ENCODE results near the gene GPR149.

GPR149 gene

DNA sequence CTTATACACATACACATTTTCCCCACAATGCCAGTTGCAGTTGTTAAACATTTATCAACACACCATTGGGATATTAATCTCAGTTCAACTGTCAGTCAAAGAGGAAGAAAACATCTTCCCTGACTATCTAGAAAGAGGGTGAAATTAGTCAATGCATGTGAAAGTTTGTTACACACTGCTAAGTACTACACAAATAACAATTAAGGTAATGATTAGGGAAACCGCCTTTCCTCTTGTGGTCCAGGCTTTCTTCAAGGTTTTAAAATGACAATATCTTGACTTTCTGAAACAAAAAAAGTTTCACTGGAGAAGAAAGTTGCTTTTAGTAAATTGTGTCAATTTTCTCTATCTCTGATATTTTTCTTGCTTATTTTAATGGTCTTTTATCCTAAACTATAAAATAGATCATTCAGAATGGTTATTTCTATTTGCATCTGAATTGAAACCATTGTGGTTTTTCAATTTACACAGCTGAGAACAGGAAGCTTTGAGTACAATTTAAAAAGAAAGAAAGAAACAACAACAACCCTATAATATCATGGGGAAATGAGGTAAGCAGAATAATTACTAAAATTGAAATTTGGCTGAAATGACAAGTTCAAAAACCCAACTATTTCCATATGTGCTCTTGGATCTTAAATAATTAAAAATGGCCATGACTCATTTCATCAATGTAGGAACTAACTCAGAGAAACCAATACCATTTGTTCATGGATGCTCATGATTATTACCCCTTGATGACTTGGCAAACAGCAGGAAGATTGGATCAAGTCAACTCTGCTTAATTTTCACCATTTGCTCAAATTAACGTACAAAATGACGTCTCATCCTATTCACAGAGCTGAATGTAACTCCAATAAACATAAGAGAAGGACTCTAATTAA is 31.7 kb downstream of the GPR149 start:
- H3K4me3 ChIP-seq (ENCODE audit: low read depth in 1 of 2, low read length in 2 of 2): no peak overlapping the region
- H3K27ac ChIP-seq (ENCODE audit: low read length): no peak overlapping the region
- no peaks in the 10 kb centered on the region for H3K27me3 ChIP-seq (ENCODE audit: low read depth, low read length)
- no peaks in the 10 kb centered on the region for H3K36me3 ChIP-seq (ENCODE audit: control insufficient read depth in 1 of 2, insufficient read depth in 2 of 2, low read length in 2 of 2)
- H3K4me1 ChIP-seq (ENCODE audit: control insufficient read depth in 1 of 2, insufficient read depth in 2 of 2, low read length in 2 of 2): no peaks in the 10 kb centered on the region
- no peaks in the 10 kb centered on the region for H3K9me3 ChIP-seq (ENCODE audit: control insufficient read depth in 1 of 2, low read length in 2 of 2)

DNA sequence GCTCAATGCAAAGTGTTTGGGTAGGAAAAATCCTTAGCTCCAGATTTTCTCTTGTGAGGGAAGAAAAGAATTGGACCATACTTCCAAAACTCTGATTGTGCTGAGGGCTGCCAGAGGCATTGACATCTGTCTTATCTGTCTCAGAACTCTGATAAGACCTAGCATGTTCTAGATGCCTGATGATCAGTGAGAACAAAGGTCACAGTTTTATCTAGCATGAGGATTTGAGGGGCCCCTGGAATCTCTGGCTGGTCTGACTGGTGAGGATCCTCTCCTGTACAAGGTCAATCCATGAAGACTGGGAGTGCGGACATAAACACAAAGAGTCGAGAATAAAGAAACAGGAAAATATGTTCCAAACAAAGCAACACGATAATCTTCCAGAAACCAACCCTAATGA is 40.1 kb downstream of the GPR149 start:
- Histone ChIP-seq H3K27me3 (ENCODE audit: low read depth, low read length) (no peaks in the 10 kb centered on the region), H3K4me3 (ENCODE audit: low read depth in 1 of 2, low read length in 2 of 2) (no peak overlapping the region), H3K9me3 (ENCODE audit: control insufficient read depth in 1 of 2, low read length in 2 of 2) (no peaks in the 10 kb centered on the region), H3K27ac (ENCODE audit: low read length) (no peak overlapping the region), H3K4me1 (ENCODE audit: control insufficient read depth in 1 of 2, insufficient read depth in 2 of 2, low read length in 2 of 2) (no peaks in the 10 kb centered on the region), H3K36me3 (ENCODE audit: control insufficient read depth in 1 of 2, insufficient read depth in 2 of 2, low read length in 2 of 2) (no peaks in the 10 kb centered on the region)

DNA sequence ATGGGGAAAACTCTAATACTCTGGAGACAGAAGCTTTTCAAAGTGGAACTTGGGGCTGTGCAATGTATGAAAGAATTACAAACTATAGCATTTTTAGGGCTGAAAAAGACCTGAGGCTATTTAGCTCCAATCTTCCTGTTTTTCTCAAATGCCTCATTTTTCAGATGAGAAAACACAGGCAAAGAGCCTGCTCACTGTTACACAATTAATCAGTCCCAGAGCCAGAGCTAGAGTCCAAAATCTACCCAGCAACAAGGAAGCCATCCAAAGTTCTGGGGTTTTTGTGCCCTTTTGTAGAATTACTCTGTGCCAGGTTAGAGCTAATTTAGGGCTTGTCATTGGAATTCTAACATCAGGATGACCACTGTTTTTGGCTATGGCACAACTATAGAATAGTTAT is 45.5 kb downstream of the GPR149 start:
- H3K36me3 ChIP-seq (ENCODE audit: control insufficient read depth in 1 of 2, insufficient read depth in 2 of 2, low read length in 2 of 2): no peaks in the 10 kb centered on the region
- no peaks in the 10 kb centered on the region for H3K27me3 ChIP-seq (ENCODE audit: low read depth, low read length)
- no peaks in the 10 kb centered on the region for H3K9me3 ChIP-seq (ENCODE audit: control insufficient read depth in 1 of 2, low read length in 2 of 2)
- H3K27ac ChIP-seq (ENCODE audit: low read length): no peak overlapping the region
- no peak overlapping the region for H3K4me3 ChIP-seq (ENCODE audit: low read depth in 1 of 2, low read length in 2 of 2)
- H3K4me1 ChIP-seq (ENCODE audit: control insufficient read depth in 1 of 2, insufficient read depth in 2 of 2, low read length in 2 of 2): no peaks in the 10 kb centered on the region

GRCh38 chr3:154378311-154378710 is 51.7 kb downstream of the GPR149 start:
- Histone ChIP-seq H3K36me3 (ENCODE audit: control insufficient read depth in 1 of 2, insufficient read depth in 2 of 2, low read length in 2 of 2) (no peaks in the 10 kb centered on the region), H3K4me1 (ENCODE audit: control insufficient read depth in 1 of 2, insufficient read depth in 2 of 2, low read length in 2 of 2) (no peaks in the 10 kb centered on the region), H3K27ac (ENCODE audit: low read length) (no peak overlapping the region), H3K4me3 (ENCODE audit: low read depth in 1 of 2, low read length in 2 of 2) (no peak overlapping the region), H3K9me3 (ENCODE audit: control insufficient read depth in 1 of 2, low read length in 2 of 2) (no peaks in the 10 kb centered on the region), H3K27me3 (ENCODE audit: low read depth, low read length) (no peaks in the 10 kb centered on the region)

- Histone ChIP-seq H3K4me3 (ENCODE audit: low read depth in 1 of 2, low read length in 2 of 2) (no peak overlapping the region), H3K27me3 (ENCODE audit: low read depth, low read length) (no peaks in the 10 kb centered on the region), H3K36me3 (ENCODE audit: control insufficient read depth in 1 of 2, insufficient read depth in 2 of 2, low read length in 2 of 2) (no peaks in the 10 kb centered on the region), H3K27ac (ENCODE audit: low read length) (no peak overlapping the region), H3K4me1 (ENCODE audit: control insufficient read depth in 1 of 2, insufficient read depth in 2 of 2, low read length in 2 of 2) (no peaks in the 10 kb centered on the region), H3K9me3 (ENCODE audit: control insufficient read depth in 1 of 2, low read length in 2 of 2) (peaks cover 0 to 3% of the 10 kb centered on the region in 2 donors)
Observed at GRCh38 chr3:154367221-154367620, 62.8 kb downstream of the GPR149 start.

GRCh38 chr3:154364849-154365248 is 65.1 kb downstream of the GPR149 start:
- Histone ChIP-seq H3K4me3 (ENCODE audit: low read depth in 1 of 2, low read length in 2 of 2) (no peak overlapping the region), H3K27ac (ENCODE audit: low read length) (no peak overlapping the region), H3K27me3 (ENCODE audit: low read depth, low read length) (no peaks in the 10 kb centered on the region), H3K4me1 (ENCODE audit: control insufficient read depth in 1 of 2, insufficient read depth in 2 of 2, low read length in 2 of 2) (no peaks in the 10 kb centered on the region), H3K36me3 (ENCODE audit: control insufficient read depth in 1 of 2, insufficient read depth in 2 of 2, low read length in 2 of 2) (no peaks in the 10 kb centered on the region), H3K9me3 (ENCODE audit: control insufficient read depth in 1 of 2, low read length in 2 of 2) (peaks cover 0 to 3% of the 10 kb centered on the region in 2 donors)

- no peaks in the 10 kb centered on the region for H3K36me3 ChIP-seq (ENCODE audit: control insufficient read depth in 1 of 2, insufficient read depth in 2 of 2, low read length in 2 of 2)
- peaks cover 0 to 3% of the 10 kb centered on the region in 2 donors for H3K9me3 ChIP-seq (ENCODE audit: control insufficient read depth in 1 of 2, low read length in 2 of 2)
- H3K4me1 ChIP-seq (ENCODE audit: control insufficient read depth in 1 of 2, insufficient read depth in 2 of 2, low read length in 2 of 2): no peaks in the 10 kb centered on the region
- H3K27ac ChIP-seq (ENCODE audit: low read length): no peak overlapping the region
- H3K27me3 ChIP-seq (ENCODE audit: low read depth, low read length): no peaks in the 10 kb centered on the region
- no peak overlapping the region for H3K4me3 ChIP-seq (ENCODE audit: low read depth in 1 of 2, low read length in 2 of 2)
Observed at GRCh38 chr3:154361099-154361498, 68.9 kb downstream of the GPR149 start.

GRCh38 chr3:154356009-154356408 is 74.0 kb downstream of the GPR149 start:
- Histone ChIP-seq H3K9me3 (ENCODE audit: control insufficient read depth in 1 of 2, low read length in 2 of 2) (no peaks in the 10 kb centered on the region), H3K4me1 (ENCODE audit: control insufficient read depth in 1 of 2, insufficient read depth in 2 of 2, low read length in 2 of 2) (no peaks in the 10 kb centered on the region), H3K36me3 (ENCODE audit: control insufficient read depth in 1 of 2, insufficient read depth in 2 of 2, low read length in 2 of 2) (no peaks in the 10 kb centered on the region)

GRCh38 chr3:154349223-154349622 is 80.8 kb downstream of the GPR149 start:
- no peak overlapping the region for H3K27ac ChIP-seq (ENCODE audit: low read length)
- H3K4me3 ChIP-seq (ENCODE audit: low read depth in 1 of 2, low read length in 2 of 2): no peak overlapping the region
- no peaks in the 10 kb centered on the region for H3K27me3 ChIP-seq (ENCODE audit: low read depth, low read length)
- no peaks in the 10 kb centered on the region for H3K36me3 ChIP-seq (ENCODE audit: control insufficient read depth in 1 of 2, insufficient read depth in 2 of 2, low read length in 2 of 2)
- H3K9me3 ChIP-seq (ENCODE audit: control insufficient read depth in 1 of 2, low read length in 2 of 2): no peaks in the 10 kb centered on the region
- no peaks in the 10 kb centered on the region for H3K4me1 ChIP-seq (ENCODE audit: control insufficient read depth in 1 of 2, insufficient read depth in 2 of 2, low read length in 2 of 2)

More at GRCh38 chr3:154356009-154356408, 74.0 kb downstream of the GPR149 start:
- H3K4me3 ChIP-seq (ENCODE audit: low read depth in 1 of 2, low read length in 2 of 2): no peak overlapping the region
- no peak overlapping the region for H3K27ac ChIP-seq (ENCODE audit: low read length)
- H3K27me3 ChIP-seq (ENCODE audit: low read depth, low read length): no peaks in the 10 kb centered on the region

DNA sequence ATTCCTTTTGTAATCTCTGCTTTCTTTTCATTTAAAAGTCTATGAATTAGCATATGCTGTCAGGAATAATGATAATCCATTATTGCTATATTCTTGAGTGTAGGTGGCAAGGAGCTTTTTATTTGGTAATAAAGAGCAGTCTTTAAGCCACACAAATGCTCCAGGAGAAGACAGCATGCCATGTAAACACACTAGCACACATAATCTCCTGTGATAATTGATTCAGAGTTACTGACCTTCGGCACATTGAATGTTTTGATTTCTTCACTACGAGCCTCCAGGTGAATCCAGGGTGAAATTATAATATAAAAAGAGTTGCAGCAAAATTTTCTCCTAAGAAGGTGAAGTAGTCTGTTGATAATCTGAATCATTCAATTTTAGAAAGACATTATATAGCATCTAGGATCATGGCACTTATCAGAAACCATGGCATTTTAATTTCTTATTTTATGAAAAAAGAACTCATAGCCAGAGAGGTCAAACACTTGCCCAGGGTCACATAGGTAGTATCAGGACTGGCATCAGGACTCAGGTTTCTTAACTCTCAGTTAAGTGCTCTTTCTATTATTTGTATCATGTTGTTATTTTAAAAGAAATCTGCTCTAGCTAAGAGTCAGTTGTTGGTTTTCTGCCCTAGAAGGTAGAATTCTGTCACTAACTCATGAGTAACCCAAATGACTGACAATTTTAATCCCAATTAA is 84.4 kb downstream of the GPR149 start:
- Histone ChIP-seq H3K27me3 (ENCODE audit: low read depth, low read length) (no peaks in the 10 kb centered on the region), H3K36me3 (ENCODE audit: control insufficient read depth in 1 of 2, insufficient read depth in 2 of 2, low read length in 2 of 2) (no peaks in the 10 kb centered on the region), H3K4me1 (ENCODE audit: control insufficient read depth in 1 of 2, insufficient read depth in 2 of 2, low read length in 2 of 2) (no peaks in the 10 kb centered on the region), H3K9me3 (ENCODE audit: control insufficient read depth in 1 of 2, low read length in 2 of 2) (no peaks in the 10 kb centered on the region), H3K4me3 (ENCODE audit: low read depth in 1 of 2, low read length in 2 of 2) (no peak overlapping the region), H3K27ac (ENCODE audit: low read length) (no peak overlapping the region)

GRCh38 chr3:154338570-154338969 is 91.4 kb downstream of the GPR149 start:
- Histone ChIP-seq H3K27ac (ENCODE audit: low read length) (no peak overlapping the region), H3K4me1 (ENCODE audit: control insufficient read depth in 1 of 2, insufficient read depth in 2 of 2, low read length in 2 of 2) (no peaks in the 10 kb centered on the region), H3K9me3 (ENCODE audit: control insufficient read depth in 1 of 2, low read length in 2 of 2) (no peaks in the 10 kb centered on the region), H3K36me3 (ENCODE audit: control insufficient read depth in 1 of 2, insufficient read depth in 2 of 2, low read length in 2 of 2) (no peaks in the 10 kb centered on the region), H3K4me3 (ENCODE audit: low read depth in 1 of 2, low read length in 2 of 2) (no peak overlapping the region), H3K27me3 (ENCODE audit: low read depth, low read length) (no peaks in the 10 kb centered on the region)
